HepG2 (cell line): ENCODE data around the gene FGFR3. TPM values are rescaled to one million over a fixed set of nuclear protein-coding genes. Genes with fewer than 3 reads are reported as not detected.
A peak's percentile ranks its signal among the peaks of the same experiment; 100 is the strongest.

Experiments
- ASH2L ChIP-seq: fragments of 300-600, 200-600 bp; sonication (generic); IDR thresholded peaks from 2 replicates; pipeline ENCODE4 v1.7.0; 2017; ENCODE audit warnings: low read depth, mild to moderate bottlenecking, moderate library complexity, mixed read lengths, low read length; ENCODE audit not compliant: insufficient read length
- ERF ChIP-seq: IDR thresholded peaks from 2 replicates; pipeline ENCODE4 v1.6.1; 2018; ENCODE audit warnings: missing biosample characterization, missing genetic modification reagents
- HES4 ChIP-seq: sonication (generic); formaldehyde crosslinking; IDR thresholded peaks from 2 replicates; pipeline ENCODE4 v1.9.0; 2021; ENCODE audit warnings: mild to moderate bottlenecking, missing genetic modification reagents, borderline replicate concordance
- HNRNPLL ChIP-seq: fragments of 200-400 bp; formaldehyde crosslinking; IDR thresholded peaks from 2 replicates; pipeline ENCODE4 v1.6.1; 2017; ENCODE audit warnings: mild to moderate bottlenecking, low read depth, low read length; ENCODE audit not compliant: poor library complexity, severe bottlenecking
- KDM5B ChIP-seq: sonication (generic); formaldehyde crosslinking; IDR thresholded peaks from 2 replicates; pipeline ENCODE4 v1.4.0; 2020; ENCODE audit warnings: missing genetic modification reagents, mild to moderate bottlenecking, borderline replicate concordance
- KLF16 ChIP-seq, 2 experiments: sonication (generic) in 1 of 2; formaldehyde crosslinking in 1 of 2; IDR thresholded peaks; 2 replicates each; pipeline versions ENCODE4 v1.6.1 to v1.8.0; 2016 to 2023; ENCODE audit warnings: missing genetic modification reagents in 2 of 2, missing compliant biosample characterization in 1 of 2
- LBX2 ChIP-seq: sonication (generic); formaldehyde crosslinking; IDR thresholded peaks from 2 replicates; pipeline ENCODE4 v1.5.0; 2020; ENCODE audit warnings: missing genetic modification reagents, mild to moderate bottlenecking, borderline replicate concordance
- RARA ChIP-seq: IDR thresholded peaks from 2 replicates; pipeline ENCODE4 v1.6.1; 2016; ENCODE audit warnings: missing genetic modification reagents, missing compliant biosample characterization
- SALL2 ChIP-seq: sonication (generic); formaldehyde crosslinking; IDR thresholded peaks from 2 replicates; pipeline ENCODE4 v1.8.1; 2023; ENCODE audit warnings: mild to moderate bottlenecking, missing genetic modification reagents, inconsistent platforms
- YY1 ChIP-seq: IDR thresholded peaks from 2 replicates; pipeline ENCODE4 v1.6.1; 2011; ENCODE audit warnings: low read length, low read depth, moderate library complexity, mild to moderate bottlenecking; ENCODE audit not compliant: insufficient read depth, insufficient replicate concordance
- ZMYM4 ChIP-seq: sonication (generic); formaldehyde crosslinking; IDR thresholded peaks from 2 replicates; pipeline ENCODE4 v1.8.1; 2023; ENCODE audit warnings: mild to moderate bottlenecking, missing genetic modification reagents
- ZNF354B ChIP-seq: sonication (generic); formaldehyde crosslinking; IDR thresholded peaks from 2 replicates; pipeline ENCODE4 v1.8.0; 2022; ENCODE audit warnings: mild to moderate bottlenecking, missing genetic modification reagents
- ZNF713 ChIP-seq: sonication (generic); formaldehyde crosslinking; IDR thresholded peaks from 2 replicates; pipeline ENCODE4 v1.4.0; 2020; ENCODE audit warnings: mild to moderate bottlenecking, missing genetic modification reagents
- ZNF768 ChIP-seq: sonication (generic); formaldehyde crosslinking; IDR thresholded peaks from 2 replicates; pipeline ENCODE4 v1.4.0; 2020; ENCODE audit warnings: missing genetic modification reagents
- ZXDC ChIP-seq: sonication (generic); formaldehyde crosslinking; IDR thresholded peaks from 2 replicates; pipeline ENCODE4 v1.5.0; 2020; ENCODE audit warnings: mild to moderate bottlenecking, missing genetic modification reagents
- polyA plus RNA-seq, 8 experiments: library from polyadenylated mRNA; depleted of rRNA in 3 of 8; stranded (reverse) in 7 of 8; unstranded in 1 of 8; fragments of >200 nt; fragmentation: Illumina TruSeq in 4 of 8; extraction: Trizol in 4 of 8; gene quantifications; 2 replicates each; pipeline versions ENCODE4 v1.2.1 to v1.2.3, GENCODE V29; 2011 to 2016; ENCODE audit warnings: low read depth in 4 of 8, missing spikeins in 1 of 8, mixed read lengths in 1 of 8; ENCODE audit not compliant: insufficient read depth in 1 of 8
- total RNA-seq, 5 experiments: library from RNA; depleted of rRNA; stranded (reverse); fragments of >200 nt; fragmentation: Illumina TruSeq; extraction: Trizol; gene quantifications; 2 replicates each; pipeline ENCODE4 v1.2.3, GENCODE V29; 2016; ENCODE audit warnings: low read depth in 1 of 5
- TF ChIP-seq, protein P1 (sequence below): sonication (generic); formaldehyde crosslinking; IDR thresholded peaks from 2 replicates; pipeline ENCODE4 v1.4.0; 2020; ENCODE audit warnings: missing genetic modification reagents
- TF ChIP-seq, protein P2 (sequence below): sonication (generic); formaldehyde crosslinking; IDR thresholded peaks from 2 replicates; pipeline ENCODE4 v1.9.0; 2022; ENCODE audit warnings: low read depth, missing genetic modification reagents
- TF ChIP-seq, protein P3 (sequence below): sonication (generic); formaldehyde crosslinking; IDR thresholded peaks from 2 replicates; pipeline ENCODE4 v1.4.0; 2020; ENCODE audit warnings: missing genetic modification reagents

FGFR3 gene
- total and polyA plus RNA-seq, 2 of the 13 experiments (the other 11 are each of a cell fraction or from before 2014, with no cell fraction given) = 103 to 109 TPM

DNA sequence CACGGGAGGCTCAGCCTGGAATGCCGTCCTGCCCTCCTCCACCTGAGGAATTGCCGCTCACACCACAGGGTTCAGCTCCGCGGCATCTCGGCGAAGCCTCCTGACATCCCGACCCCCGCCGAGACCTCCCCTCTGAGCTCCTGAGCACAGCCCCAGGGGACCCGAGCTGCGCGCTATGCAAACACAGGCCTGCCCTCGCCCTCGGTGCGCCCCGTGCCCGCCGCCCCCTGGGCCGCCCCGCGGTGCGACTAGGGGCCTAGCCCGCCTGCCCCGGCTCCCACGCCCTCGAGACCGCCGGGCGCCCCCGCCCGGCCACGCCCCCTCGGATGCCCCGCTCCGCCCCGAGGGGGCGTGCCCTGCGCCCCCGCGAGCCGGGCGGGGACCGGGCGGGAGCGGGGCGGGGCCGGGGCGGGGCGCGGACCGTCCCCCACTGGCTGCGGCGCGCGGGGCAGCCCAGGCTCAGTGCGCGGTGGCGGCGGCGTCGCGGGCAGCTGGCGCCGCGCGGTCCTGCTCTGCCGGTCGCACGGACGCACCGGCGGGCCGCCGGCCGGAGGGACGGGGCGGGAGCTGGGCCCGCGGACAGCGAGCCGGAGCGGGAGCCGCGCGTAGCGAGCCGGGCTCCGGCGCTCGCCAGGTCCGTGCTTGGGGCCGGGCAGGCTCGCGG lies at the start of gene FGFR3 (continued):
- TF ChIP-seq, protein P1, sequence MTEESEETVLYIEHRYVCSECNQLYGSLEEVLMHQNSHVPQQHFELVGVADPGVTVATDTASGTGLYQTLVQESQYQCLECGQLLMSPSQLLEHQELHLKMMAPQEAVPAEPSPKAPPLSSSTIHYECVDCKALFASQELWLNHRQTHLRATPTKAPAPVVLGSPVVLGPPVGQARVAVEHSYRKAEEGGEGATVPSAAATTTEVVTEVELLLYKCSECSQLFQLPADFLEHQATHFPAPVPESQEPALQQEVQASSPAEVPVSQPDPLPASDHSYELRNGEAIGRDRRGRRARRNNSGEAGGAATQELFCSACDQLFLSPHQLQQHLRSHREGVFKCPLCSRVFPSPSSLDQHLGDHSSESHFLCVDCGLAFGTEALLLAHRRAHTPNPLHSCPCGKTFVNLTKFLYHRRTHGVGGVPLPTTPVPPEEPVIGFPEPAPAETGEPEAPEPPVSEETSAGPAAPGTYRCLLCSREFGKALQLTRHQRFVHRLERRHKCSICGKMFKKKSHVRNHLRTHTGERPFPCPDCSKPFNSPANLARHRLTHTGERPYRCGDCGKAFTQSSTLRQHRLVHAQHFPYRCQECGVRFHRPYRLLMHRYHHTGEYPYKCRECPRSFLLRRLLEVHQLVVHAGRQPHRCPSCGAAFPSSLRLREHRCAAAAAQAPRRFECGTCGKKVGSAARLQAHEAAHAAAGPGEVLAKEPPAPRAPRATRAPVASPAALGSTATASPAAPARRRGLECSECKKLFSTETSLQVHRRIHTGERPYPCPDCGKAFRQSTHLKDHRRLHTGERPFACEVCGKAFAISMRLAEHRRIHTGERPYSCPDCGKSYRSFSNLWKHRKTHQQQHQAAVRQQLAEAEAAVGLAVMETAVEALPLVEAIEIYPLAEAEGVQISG (CRISPR knock-in tag) = peak; percentile 51; the same call in 1 of the 2 replicates
- TF ChIP-seq ZXDC (CRISPR knock-in tag) (0 out of 2 replicates have a peak, but pooled peaks have one; percentile 63), SALL2 (CRISPR knock-in tag) (peak; percentile 38), RARA (CRISPR knock-in tag) (peak; percentile 16; the same call in 1 of the 2 replicates), ZMYM4 (CRISPR knock-in tag) (peak; percentile 6; the same call in 1 of the 2 replicates), ERF (no peak), KLF16 (CRISPR knock-in tag; IDR thresholded peaks at IDR 0.05) (peak in 1 of 2 experiments; percentile 11; a peak in 1 of 4 replicates), LBX2 (0 out of 2 replicates have a peak, but pooled peaks have one; percentile 12), KDM5B (peak; percentile 81; the same call in 1 of the 2 replicates), HNRNPLL (peak; percentile 92), ZNF768 (CRISPR knock-in tag) (peak; percentile 6; the same call in 1 of the 2 replicates), ZNF354B (CRISPR knock-in tag) (no peak), HES4 (CRISPR knock-in tag) (peak; percentile 48; the same call in 1 of the 2 replicates), ZNF713 (no peak), ASH2L (peak; percentile 37), YY1 (peak; percentile 61)
- TF ChIP-seq, protein P2, sequence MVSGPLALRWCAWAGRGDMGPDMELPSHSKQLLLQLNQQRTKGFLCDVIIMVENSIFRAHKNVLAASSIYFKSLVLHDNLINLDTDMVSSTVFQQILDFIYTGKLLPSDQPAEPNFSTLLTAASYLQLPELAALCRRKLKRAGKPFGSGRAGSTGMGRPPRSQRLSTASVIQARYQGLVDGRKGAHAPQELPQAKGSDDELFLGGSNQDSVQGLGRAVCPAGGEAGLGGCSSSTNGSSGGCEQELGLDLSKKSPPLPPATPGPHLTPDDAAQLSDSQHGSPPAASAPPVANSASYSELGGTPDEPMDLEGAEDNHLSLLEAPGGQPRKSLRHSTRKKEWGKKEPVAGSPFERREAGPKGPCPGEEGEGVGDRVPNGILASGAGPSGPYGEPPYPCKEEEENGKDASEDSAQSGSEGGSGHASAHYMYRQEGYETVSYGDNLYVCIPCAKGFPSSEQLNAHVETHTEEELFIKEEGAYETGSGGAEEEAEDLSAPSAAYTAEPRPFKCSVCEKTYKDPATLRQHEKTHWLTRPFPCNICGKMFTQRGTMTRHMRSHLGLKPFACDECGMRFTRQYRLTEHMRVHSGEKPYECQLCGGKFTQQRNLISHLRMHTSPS (CRISPR knock-in tag) = peak; percentile 43; the same call in 1 of the 2 replicates
- TF ChIP-seq, protein P3, sequence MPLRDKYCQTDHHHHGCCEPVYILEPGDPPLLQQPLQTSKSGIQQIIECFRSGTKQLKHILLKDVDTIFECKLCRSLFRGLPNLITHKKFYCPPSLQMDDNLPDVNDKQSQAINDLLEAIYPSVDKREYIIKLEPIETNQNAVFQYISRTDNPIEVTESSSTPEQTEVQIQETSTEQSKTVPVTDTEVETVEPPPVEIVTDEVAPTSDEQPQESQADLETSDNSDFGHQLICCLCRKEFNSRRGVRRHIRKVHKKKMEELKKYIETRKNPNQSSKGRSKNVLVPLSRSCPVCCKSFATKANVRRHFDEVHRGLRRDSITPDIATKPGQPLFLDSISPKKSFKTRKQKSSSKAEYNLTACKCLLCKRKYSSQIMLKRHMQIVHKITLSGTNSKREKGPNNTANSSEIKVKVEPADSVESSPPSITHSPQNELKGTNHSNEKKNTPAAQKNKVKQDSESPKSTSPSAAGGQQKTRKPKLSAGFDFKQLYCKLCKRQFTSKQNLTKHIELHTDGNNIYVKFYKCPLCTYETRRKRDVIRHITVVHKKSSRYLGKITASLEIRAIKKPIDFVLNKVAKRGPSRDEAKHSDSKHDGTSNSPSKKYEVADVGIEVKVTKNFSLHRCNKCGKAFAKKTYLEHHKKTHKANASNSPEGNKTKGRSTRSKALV (CRISPR knock-in tag) = no peak
